DOHH2 (cell line): Measurements from ENCODE around the gene SRBD1.

Experiments used
- CTCF ChIP-seq: fragments of 200-600 bp; sonication (generic); IDR thresholded peaks from one replicate; pipeline ENCODE4 v1.5.1; 2014; ENCODE audit warnings: antibody characterized with exemption, mild to moderate bottlenecking, low read depth, low read length; ENCODE audit not compliant: poor library complexity, severe bottlenecking
- EZH2phosphoT487 ChIP-seq: fragments of 200-600 bp; sonication (generic); IDR thresholded peaks from 2 replicates; pipeline ENCODE4 v1.6.1; 2017; ENCODE audit warnings: borderline replicate concordance, mild to moderate bottlenecking, antibody characterized with exemption, low read length, moderate library complexity, mixed read lengths

GRCh38 chr2:45554073-45554741 is 56.9 kb downstream of the SRBD1 start:
- TF ChIP-seq CTCF (no peak), EZH2phosphoT487 (no peak)
